ENCODE measurements around the gene WFDC5.

The WFDC5 gene

GRCh38 chr20:45113865-45114264 lies 1.1 kb downstream of the WFDC5 start:
- no peak for DNase-seq

GRCh38 chr20:45112754-45113153 lies 2.2 kb downstream of the WFDC5 start:
- DNase-seq: no peak

GRCh38 chr20:45111799-45112471 lies 3.0 kb downstream of the WFDC5 start:
- DNase-seq: peak; percentile 20

- DNase-seq: no peak
These were observed 3.7 kb downstream of the WFDC5 start for GRCh38 chr20:45111285-45111684.

GRCh38 chr20:45110301-45110700 lies 4.7 kb downstream of the WFDC5 start:
- DNase-seq: no peak

- DNase-seq: peak; percentile 11
These were observed 5.3 kb downstream of the WFDC5 start for GRCh38 chr20:45109634-45110033.

- peak; percentile 15 for DNase-seq
These were observed 9.7 kb downstream of the WFDC5 start for GRCh38 chr20:45105317-45105716.

GRCh38 chr20:45104786-45105185 lies 10.2 kb downstream of the WFDC5 start:
- DNase-seq: no peak

GRCh38 chr20:45103072-45103471 lies 11.9 kb downstream of the WFDC5 start:
- DNase-seq: no peak

- no peak for DNase-seq
These were observed 13.6 kb downstream of the WFDC5 start for GRCh38 chr20:45101333-45101850.

GRCh38 chr20:45100563-45101245 lies 14.3 kb downstream of the WFDC5 start, which contains the start of gene KCNS1:
Gene KCNS1 (minus strand): TSS chr20:45101127. CDS start chr20:45099236, 1,891 bp downstream.
- no peak for DNase-seq

- DNase-seq: no peak
These were observed 16.7 kb downstream of the WFDC5 start for GRCh38 chr20:45098103-45098773.

GRCh38 chr20:45097485-45098102 lies 17.4 kb downstream of the WFDC5 start:
- DNase-seq: no peak

- no peak for DNase-seq
These were observed 18.2 kb downstream of the WFDC5 start for GRCh38 chr20:45096781-45097180.

- peak; percentile 78 for DNase-seq
These were observed 19.2 kb downstream of the WFDC5 start for GRCh38 chr20:45095805-45096238.

- DNase-seq: no peak
These were observed 20.0 kb downstream of the WFDC5 start for GRCh38 chr20:45094864-45095574.

- DNase-seq: no peak
These were observed 20.8 kb downstream of the WFDC5 start for GRCh38 chr20:45094201-45094600.

GRCh38 chr20:45092898-45093297 lies 22.1 kb downstream of the WFDC5 start:
- no peak for DNase-seq

GRCh38 chr20:45091366-45091765 lies 23.6 kb downstream of the WFDC5 start:
- DNase-seq: no peak

GRCh38 chr20:45090481-45090880 lies 24.5 kb downstream of the WFDC5 start:
- no peak for DNase-seq

GRCh38 chr20:45088247-45088646 lies 26.7 kb downstream of the WFDC5 start:
- no peak for DNase-seq

- DNase-seq: no peak
These were observed 27.2 kb downstream of the WFDC5 start for GRCh38 chr20:45087814-45088213.
